Stimulated activated CD4-positive, alpha-beta T cell treated with anti-CD3 and anti-CD28 coated beads, Interleukin-1b, Interleukin-23, amount 100 ng/mL, for 1 hour (primary cell): ENCODE results near the gene PTGES3.
"Not testable (repeated sequence)": the region's sequence is repeated elsewhere in the genome, so short reads cannot be mapped to it uniquely, and the experiment has no call there.

ENCODE experiments used
- DNase-seq, 2 donors: peaks; one replicate each; pipeline ENCODE4 v3.0.0-alpha.2; 2020; ENCODE audit warnings: low read depth in 2 of 2

The PTGES3 gene, protein sequence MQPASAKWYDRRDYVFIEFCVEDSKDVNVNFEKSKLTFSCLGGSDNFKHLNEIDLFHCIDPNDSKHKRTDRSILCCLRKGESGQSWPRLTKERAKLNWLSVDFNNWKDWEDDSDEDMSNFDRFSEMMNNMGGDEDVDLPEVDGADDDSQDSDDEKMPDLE

DNA sequence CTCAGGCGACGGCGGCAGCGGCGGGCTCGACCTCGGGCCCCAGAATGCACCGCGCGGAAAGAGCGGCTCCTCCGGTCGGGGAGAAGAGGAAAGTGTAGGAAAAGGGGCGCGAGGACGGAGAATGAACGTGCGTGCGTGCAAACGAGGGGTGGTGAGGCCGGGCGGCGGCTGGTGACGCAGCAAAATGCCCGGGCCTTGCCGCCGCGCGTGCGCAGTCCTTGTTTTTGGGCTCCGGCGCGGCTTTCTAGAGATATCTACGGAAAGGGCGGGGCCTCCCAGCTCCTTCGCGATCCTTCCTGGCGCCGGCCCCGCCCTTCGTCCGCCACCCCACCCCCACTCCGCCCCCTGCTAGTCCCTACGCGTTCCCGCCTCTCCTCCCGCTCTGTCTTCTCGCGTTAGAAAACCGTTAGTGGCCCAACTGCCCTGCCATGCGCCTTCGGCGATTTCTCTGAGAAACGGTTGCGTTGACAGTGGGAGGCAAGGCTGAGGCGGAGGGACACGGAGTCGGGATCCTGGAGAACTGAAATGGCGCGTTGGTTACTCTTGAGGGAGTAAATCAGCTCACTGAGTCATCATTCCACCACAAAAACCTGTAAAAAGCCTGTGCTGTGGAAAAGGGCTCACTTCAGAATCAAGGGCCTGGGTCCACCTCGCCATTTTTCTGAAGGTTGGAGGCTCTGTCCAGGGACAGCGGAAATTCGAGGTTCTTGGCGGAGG, at the start of gene PTGES3:
PTGES3 (minus strand) TSS at position 156 of the 717 bp plus-strand sequence. CDS start 285 bp downstream, outside the sequence.
- peak; percentile 95 to 96 for DNase-seq

DNA sequence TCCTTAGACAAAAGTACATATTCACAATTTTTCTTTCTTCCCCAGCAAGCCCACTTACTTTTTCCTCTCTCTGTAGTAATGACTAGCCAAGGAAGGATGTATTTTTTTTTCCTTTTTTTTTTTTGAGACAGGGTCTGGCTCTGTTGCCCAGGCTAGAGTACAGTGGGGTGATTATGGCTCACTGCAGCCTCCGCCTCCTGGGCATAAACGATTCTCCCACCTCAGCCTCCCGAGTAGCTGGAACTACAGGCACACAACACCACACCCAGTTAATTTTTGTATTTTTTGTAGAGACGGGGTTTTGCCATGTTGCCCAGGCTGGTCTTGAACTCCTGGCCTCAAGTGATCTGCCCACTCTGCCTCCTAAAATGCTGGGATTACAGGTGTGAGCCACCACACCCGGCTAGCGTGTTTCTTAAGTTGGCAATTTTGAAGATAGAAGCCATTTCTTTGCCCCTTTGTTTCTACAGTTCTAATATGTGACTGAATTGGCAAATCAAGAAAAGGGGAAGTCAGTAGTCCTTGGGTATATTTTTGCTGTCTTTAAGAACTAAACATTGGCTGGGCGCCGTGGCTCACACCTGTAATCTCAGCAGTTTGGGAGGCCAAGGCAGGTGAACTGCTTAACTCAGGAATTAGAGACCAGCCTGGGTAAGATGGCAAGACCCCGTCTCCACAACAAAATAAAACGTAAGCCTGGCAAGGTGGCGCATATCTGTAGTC, 40.2 kb upstream of the PTGES3 start:
- no peak for DNase-seq

DNA sequence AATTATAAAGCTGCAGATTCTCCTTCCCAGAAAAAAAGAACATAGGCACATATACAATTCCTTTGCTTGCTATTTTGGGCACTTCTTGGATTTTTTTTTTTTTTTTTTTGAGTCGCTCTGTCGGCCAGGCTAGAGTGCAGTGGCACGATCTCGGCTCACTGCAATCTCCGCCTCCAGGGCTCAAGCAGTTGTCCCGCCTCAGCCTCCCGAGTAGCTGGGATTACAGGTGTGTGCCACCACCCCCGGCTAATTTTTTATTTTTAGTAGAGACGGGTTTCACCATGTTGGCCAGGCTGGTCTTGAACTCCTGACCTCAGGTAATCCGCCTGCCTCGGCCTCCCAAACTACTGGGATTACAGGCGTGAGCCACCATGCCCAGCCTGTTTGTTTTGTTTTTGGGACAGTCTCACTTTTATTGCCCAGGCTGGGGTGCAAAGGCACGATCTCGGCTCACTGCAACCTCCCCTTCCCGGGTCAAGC, 38.2 kb upstream of the PTGES3 start:
- DNase-seq = not testable (repeated sequence)

DNA sequence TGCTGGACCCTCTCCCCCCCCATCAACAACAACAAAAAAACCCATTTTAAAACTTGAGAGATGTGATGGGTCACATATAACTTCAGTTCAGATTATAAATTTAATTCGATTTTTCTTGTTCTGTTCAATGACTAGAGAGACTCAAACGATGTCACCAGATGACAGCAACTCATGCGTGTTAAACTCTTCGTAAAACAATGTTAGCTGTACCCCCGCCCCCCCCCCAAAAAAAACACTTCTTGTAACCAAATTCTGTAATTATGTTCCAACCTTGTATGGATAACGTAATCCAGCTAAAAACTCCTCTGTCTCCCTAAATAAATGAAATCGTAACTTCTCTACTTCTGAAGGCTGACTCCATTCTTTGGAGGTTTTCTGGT, 37.6 kb upstream of the PTGES3 start:
- DNase-seq = no peak

DNA sequence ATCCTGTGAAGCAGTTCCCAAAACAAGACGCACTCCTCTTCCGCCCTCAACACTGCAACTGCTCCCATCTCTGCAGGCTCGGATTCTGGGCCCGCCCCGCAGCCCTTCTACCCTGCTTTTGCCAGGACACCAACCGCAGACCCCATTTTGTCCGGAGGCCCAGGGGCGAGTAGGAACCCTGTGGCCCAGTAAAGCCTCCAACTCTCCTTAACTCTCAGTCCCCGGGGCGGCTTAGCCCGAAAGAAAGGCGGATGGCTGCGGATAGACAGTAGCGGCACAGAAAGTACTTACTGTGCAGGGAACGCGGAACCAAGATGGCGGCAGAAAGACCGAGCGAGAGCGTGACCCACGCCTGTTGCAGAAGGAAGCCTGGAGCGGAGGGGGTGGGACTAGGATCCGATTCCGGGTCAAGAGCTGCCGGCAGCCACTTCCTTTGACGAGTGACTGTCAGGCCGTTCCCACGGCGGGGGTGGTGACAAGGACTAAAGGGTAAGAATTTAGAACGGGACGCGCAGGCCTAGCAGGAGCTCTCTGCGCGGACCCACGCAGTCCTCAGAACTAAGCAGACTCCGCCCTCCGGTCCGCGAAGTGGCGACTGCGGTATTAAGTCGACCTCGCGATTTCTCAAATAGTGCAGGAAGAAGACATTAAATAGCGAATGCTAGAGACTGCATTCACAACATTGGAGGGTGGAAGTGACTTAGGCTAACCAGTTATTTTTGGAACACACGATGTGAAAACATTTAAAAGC, 37.1 kb upstream of the PTGES3 start, which contains the start of gene NACA:
NACA (minus strand) TSS at position 328 of the 751 bp plus-strand sequence. CDS start 778 bp downstream, outside the sequence.
- peak; percentile 93 for DNase-seq

DNA sequence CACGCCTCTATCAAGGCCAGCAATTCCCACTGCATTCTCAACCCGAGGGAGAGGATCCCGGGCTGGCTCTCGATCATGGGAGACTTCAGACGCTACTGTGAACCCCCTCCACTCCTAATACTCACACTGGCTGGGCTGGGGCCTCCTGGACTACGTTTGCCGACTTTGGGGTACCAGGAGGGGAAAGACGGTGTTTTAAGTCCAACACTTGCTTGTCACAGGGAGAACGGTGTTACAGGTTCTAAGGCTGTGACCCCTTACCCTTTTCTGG, 36.6 kb upstream of the PTGES3 start:
- DNase-seq = no peak

DNA sequence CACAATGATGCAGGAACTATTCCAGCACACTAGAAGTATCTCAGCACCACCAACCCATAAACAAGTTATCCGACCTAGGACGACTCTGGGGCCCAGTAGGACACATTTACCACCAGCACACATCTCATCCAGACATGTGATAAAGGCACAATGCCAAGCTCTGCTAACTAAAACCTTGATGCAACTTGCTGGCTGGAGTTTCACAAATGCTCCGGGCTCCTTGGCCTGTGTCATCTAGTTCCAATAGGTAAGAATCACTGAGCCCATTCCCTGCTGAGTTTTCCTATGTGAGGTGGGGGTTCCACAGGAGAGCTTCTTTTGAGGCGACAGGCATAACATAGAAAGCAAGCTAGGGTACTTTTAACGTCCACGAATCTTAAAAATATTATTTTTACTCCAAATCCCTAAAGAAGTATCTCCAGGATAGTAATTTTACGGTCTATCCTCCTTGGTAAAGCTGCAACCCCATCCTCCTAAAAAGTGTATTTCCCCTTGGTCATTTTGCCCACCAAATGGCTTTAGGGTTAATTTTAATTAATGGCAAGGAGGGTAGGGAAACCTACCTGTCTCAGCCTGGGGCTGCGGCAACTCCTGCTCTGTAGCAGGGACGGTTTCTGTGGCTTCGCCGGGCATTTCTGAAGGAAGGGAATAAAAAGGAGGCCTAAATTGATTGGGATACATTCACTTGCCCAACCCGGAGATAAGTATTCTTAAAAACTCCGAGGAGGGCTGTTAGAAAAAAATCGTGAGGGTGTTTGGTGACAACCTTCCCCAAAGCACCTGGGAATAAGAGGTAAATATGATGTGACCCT, 36.0 kb upstream of the PTGES3 start:
- no peak for DNase-seq

DNA sequence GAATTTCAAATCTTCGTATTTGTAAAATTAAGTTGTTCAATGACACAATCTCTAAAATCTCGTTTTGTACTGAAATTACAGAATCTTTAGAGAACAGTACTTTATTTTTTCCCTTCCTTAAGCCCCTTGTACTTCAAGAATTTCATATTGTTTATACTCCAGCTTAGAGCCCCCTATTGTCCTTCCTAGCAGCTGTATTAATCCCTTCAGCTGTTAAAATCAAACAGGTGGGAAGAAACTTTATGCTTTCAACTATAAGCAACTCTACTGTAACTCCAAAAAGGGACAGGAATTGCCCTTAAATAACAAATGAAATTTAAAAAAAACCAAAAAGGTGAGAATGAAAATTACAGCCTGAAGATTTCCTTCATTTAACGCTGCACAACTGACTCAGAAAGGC, 35.3 kb upstream of the PTGES3 start:
- no peak for DNase-seq

DNA sequence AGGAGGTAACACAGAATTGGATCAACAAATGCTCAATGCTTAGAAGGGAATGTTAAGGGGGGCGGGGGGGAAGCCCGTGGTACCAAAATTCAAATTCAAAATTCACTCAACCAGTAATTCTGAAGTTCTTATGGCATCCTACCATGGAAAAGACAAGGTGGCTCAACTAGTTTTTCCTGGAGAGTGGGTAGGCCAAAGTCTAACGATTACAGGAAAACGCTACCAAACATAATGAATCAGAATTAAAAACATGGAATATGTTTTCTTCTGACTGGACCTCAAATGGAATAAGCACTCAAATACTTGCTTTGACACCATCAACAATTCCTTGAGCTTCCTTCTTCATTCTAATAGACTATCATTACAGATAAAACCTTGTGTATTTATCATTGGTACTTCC, 34.7 kb upstream of the PTGES3 start:
- no peak for DNase-seq

DNA sequence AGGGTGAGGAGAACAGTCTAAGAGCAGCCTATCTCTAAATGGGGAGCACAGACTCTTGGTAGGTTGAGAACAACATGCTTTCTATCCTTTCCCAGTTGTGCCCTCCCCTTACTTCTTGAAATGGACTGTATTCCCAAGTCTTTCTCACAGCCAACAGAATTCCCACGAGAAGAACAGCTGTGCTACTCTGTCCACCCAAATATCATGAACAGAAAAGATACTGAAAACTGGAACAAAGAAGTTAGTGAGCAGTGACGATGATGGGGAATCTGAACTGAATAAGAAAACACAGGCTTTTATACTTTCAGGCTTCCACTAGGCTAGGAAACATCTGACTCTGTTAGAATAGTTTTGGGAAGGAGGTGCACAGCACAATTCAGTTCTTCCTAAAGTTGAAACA, 33.6 kb upstream of the PTGES3 start:
- DNase-seq = no peak

DNA sequence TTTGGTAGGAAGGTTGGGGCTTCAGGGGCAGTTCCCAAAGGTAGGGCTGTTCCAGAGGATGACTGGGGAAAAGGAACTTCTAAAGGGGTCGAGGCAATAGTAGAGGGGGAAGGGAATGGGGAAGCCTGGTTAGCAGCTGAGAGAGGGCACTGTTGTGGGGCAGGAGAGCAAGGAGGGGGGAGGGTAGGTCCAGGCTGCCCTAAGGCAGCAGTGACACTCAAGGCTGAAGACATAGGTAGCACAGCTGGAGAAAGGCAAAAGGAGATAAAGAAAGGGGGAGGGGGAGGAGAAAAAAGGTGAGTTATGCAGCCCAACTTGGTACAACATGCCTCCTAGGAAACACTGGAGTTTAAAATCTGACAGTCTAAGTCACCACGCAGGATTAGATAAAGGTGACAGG, 33.1 kb upstream of the PTGES3 start:
- DNase-seq = no peak

DNA sequence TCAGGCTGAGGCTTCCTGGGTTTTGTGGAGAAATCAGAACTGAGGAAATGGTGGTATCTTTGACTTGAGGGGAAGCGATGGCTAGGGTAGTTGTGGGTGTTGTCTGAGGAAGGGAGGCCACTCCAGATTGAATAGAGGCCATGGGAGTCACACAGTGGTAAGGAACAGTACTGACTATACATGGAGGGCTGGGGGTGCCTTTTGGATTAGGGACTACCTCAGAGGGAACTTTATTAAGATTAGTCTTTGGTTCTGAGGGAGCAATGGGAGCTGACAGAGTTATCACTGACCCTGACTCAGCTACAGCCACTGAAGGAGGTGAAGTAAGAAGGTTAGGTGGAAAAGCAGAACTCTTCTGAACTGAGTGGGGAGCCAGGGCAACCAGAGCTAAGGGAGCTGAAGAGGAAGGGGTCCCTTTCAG, 32.7 kb upstream of the PTGES3 start:
- DNase-seq = no peak

DNA sequence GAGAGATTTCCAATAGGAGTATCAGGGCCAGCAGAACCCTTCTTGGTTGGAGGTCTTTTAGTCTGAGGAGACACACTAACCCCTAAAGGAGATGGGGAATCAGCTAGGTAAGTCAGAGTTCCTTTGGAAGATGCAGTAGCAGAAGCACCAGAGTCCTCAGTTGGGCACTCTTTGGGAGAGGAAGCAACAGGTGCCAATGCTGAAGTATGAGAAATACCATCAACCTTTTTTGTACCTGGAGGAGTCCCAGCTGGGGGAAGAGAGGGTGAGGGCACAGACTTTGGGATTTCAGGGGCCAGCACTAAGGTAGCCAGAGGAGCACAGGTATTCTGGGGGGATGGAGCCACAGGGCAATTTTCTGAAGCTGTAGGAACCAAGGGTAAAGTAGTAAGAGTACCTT, 31.0 kb upstream of the PTGES3 start:
- DNase-seq = no peak

DNA sequence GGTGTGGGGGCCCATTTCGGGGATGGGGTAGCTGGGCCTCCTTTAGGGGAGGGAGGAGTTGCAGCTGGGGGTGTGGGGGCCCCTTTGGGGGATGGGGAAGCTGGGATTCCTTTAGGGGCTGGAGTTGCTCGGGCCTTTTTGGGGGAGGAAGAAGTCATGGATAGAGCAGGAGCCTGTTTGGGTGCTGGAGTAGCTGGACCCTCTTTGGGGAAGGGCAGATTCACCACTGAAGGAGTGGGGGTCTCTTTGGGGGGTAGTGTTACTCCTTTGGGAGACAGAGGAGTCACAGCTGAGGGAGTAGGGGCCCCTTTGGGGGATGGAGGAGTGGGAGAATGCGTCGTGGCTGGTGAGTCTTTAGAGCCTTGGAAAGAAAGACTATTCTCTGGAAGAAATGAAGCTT, 30.6 kb upstream of the PTGES3 start:
- DNase-seq = no peak

DNA sequence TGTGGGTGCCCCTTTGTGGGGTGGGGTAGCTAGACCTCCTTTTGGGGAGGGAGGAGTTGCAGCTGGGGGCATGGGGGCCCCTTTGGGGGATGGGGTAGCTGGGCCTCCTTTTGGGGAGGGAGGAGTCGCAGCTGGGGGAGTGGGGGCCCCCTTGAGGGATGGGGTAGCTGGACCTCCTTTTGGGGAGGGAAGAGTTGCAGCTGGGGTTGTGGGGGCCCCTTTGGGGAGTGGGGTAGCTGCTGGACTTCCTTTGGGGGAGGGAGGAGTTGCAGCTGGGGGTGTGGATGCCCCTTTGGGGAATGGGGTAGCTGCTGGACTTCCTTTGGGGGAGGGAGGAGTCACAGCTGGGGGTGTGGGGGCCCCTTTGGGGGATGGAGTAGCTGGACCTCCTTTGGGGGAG, 30.1 kb upstream of the PTGES3 start:
- DNase-seq = no peak

DNA sequence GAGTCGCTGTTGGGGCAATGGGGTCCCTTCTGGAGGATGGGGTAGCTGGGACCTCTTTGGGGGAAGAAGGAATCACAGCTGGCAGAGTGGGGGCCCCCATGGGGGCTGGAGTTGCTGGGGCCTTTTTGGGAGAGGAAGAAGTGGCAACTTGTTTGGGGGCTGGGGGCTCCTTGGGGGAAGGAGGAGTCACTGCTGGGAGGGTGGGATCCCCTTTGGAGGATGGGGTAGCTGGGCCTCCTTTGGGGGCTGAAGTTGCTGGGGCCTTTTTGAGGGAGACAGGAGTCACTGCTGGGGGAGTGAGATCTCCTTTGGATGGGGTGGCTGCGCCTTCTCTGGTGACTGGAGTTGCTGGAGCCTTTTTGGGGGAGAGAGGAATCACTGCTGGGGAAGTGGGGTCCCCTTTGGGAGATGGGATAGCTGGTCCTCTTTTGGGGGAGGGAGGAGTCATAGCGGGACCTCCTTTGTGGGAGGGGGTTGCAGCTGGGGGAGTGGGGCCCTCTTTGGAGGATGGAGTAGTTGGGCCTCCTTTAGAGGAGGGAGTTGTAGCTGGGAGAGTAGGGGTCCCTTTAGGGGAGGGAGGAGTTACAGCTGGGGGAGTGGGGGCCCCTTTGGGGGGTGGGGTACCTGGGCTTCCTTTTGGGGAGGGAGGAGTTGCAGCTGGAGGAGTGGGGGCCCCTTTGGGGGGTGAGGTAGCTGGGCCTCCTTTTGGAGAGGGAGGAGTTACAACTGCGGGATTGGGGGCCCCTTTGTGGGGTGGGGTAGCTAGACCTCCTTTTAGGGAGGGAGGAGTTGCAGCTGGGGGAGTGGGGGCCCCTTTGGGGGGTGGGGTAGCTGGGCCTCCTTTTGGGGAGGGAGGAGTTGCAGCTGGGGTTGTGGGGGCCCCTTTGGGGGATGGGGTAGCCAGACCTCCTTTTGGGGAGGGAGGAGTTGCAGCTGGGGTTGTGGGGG, 29.1 kb upstream of the PTGES3 start:
- no peak for DNase-seq

DNA sequence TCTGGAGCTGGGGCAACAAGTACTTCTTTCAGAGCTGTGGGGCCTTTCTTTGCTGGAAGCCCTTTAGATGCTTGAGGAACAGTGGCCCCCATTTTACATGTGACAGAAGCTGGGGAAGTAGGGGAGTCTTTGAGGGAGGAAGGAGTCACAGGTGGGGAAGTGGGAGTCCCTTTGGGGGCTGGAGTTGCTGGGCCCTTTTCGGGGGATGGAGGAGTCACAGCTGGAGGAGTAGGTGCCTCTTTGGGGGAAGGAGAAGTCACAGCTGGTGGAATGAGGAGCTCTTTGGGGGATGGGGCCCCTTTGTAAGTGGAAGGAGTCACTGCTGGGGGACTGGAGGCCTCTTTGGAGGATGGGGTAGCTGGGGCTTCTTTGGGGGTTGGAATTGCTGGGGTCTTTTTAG, 28.4 kb upstream of the PTGES3 start:
- no peak for DNase-seq

DNA sequence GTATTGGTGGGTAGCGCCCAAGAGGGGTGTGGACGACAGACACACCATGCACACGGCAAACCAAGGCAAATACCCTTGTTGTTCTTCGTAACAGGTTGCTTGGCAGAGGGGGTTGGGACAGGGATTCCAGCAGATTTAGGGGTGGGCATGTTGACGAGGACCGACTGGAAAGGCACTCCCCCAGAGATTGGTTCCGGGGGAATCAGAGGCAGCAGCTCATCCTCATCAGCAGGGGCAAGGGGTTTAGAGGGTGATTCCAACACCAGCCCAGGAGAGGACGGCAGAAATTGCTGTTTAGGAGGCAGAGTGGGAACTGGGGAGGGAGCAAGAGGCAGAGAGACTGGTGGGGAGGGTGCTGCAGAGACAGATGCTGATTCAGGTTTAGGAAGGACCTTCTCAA, 27.7 kb upstream of the PTGES3 start:
- DNase-seq = no peak

DNA sequence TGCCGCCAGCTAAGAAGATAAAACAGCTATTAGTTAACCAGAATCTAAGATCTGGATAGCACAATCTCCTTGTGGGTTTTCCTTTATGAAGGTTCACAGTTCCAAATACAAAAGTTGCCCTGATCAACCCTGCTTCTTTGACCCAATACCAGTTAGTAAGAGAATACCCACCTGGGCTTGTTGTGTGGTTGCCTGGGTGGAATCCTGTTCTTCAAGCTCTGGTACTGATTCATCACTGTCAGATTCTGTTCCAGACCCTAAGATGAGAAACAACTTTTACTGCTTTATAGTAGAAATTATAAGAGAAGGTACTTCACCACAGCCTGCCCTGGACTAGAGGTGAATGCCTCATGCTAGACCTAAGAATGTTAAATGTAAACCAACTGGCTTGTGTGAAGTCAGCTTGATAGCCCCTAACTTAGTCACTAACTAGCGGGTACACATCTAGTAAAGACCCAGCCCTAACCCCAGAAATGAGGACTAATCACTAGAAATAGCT, 26.4 kb upstream of the PTGES3 start:
- no peak for DNase-seq

DNA sequence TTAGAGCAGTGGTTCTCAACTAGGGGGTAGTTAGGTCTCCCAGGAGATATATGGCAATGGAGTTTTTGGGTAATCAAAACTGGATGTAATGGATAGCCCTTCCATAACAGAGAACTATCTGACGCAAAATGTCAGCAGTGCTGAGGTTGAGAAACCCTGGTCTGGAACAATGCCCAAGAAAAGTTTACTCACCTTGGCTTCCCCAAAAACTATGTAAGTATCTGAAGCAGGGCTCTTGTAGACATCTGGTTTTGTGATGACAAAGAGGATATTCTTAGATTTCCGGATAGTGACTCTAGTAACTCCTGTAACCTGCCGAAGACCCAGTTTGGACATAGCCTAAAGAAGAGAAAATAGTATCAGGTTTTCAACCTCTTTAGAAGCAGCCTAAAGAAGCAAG, 25.3 kb upstream of the PTGES3 start:
- DNase-seq = no peak
